Mucosa of rectum (tissue), 2 donors: ENCODE data around the gene TTLL10.
"Not testable (repeated sequence)": the region's sequence is repeated elsewhere in the genome, so short reads cannot be mapped to it uniquely, and the experiment has no call there.

Source experiments
- H3K27ac ChIP-seq, 2 donors: one replicate each; pipeline ENCODE4 v1.7.0; 2013; ENCODE audit warnings: inconsistent platforms in 2 of 2, low read depth in 2 of 2, low read length in 2 of 2
- H3K27me3 ChIP-seq, 2 donors: one replicate each; pipeline ENCODE4 v1.7.0; 2013; ENCODE audit warnings: low read length in 2 of 2; ENCODE audit not compliant: control insufficient read depth in 2 of 2, insufficient read depth in 2 of 2
- H3K36me3 ChIP-seq, 2 donors: one replicate each; pipeline ENCODE4 v1.7.0; 2013; ENCODE audit warnings: low read length in 2 of 2; ENCODE audit not compliant: control insufficient read depth in 2 of 2, insufficient read depth in 2 of 2
- H3K4me1 ChIP-seq, 2 donors: one replicate each; pipeline ENCODE4 v1.7.0; 2013; ENCODE audit warnings: low read length in 2 of 2, mild to moderate bottlenecking in 1 of 2; ENCODE audit not compliant: control insufficient read depth in 2 of 2, insufficient read depth in 2 of 2
- H3K4me3 ChIP-seq, 2 donors: one replicate each; pipeline ENCODE4 v1.7.0; 2013; ENCODE audit warnings: low read length in 2 of 2
- H3K9ac ChIP-seq, 2 donors: one replicate each; pipeline ENCODE4 v1.7.0; 2013; ENCODE audit warnings: low read length in 2 of 2, low read depth in 1 of 2, mild to moderate bottlenecking in 1 of 2
- H3K9me3 ChIP-seq, 2 donors: one replicate each; pipeline ENCODE4 v1.7.0; 2013; ENCODE audit warnings: low read length in 2 of 2; ENCODE audit not compliant: control insufficient read depth in 2 of 2
- donor health status: healthy.
- donor health status: Normal muscosa, but diverticular disease.

The TTLL10 gene

DNA sequence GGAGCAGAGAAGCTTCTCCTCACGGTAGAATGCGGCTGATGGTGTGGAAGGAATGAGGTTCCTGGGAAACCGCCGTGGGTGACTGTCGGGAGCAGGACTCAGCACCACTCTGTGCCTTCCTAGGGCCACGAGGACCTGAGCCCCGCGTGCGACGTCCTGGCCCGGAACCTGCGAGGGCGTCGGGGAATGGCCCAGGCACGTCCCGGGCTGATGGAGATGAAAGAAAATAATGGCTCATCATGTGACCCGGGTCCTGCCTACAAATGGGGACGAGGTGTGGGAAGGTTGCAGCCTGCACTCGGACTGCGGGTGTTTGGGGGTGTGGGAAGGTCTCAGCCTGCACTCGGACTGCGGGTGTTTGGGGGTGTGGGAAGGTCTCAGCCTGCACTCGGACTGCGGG, 25.1 kb upstream of the TTLL10 start:
- Histone ChIP-seq H3K4me1 (peaks cover 31 to 35% of the 10 kb centered on the region in 2 donors), H3K4me3 (no peak overlapping the region), H3K27me3 (no peaks in the 10 kb centered on the region), H3K36me3 (no peaks in the 10 kb centered on the region), H3K9me3 (no peaks in the 10 kb centered on the region), H3K27ac (no peak overlapping the region), H3K9ac (no peak overlapping the region)

DNA sequence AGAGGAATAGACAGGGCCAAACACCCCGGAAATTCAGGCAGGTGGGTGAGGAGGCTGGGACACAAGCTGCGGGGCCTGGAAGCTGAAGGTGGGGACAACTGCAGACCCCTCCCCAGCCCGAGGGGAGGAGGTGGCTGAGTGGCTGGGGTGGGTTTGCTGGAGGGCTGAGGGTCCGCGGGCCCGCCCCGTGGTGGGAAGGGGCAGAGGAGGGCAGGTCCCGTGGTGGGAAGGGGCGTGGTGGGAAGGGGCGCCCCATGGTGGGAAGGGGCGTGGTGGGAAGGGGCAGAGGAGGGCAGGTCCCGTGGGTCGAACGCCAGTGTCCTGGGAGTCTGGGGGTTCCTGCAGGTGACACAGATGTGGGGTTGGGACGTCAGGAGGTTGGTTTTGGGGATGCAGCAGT, 24.3 kb upstream of the TTLL10 start:
- H3K9ac ChIP-seq: peak overlapping the region; percentile 41 to 78
- no peaks in the 10 kb centered on the region for H3K27me3 ChIP-seq
- peak overlapping the region; percentile 75 to 85 for H3K27ac ChIP-seq
- no peak overlapping the region for H3K4me3 ChIP-seq
- H3K9me3 ChIP-seq: no peaks in the 10 kb centered on the region
- H3K36me3 ChIP-seq: no peaks in the 10 kb centered on the region
- peaks cover 23 to 27% of the 10 kb centered on the region in 2 donors for H3K4me1 ChIP-seq

DNA sequence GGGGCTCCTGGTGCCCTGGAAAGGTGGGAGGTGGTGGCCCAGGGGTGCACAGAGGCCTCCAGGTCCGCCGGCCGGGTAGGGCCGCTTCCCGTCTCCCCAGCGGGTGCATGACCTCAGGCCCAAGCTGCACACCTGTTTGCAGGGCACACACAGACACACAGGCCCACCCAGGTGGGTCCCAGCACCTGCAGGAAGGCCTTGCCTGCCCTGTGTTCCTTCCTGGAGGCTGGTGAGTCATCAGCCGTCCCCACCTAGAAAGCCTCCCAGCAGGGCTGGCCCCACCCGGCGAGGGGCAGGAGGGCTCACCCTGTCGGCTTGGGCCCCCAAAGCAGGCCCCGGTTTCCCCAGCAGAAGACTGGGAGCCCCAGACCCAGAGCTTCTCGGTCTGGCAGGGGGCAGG, 23.6 kb upstream of the TTLL10 start:
- peaks cover 17 to 20% of the 10 kb centered on the region in 2 donors for H3K4me1 ChIP-seq
- H3K36me3 ChIP-seq: no peaks in the 10 kb centered on the region
- H3K4me3 ChIP-seq: no peak overlapping the region
- no peaks in the 10 kb centered on the region for H3K27me3 ChIP-seq
- H3K27ac ChIP-seq: peak overlapping the region; percentile 75 to 85
- peak overlapping the region; percentile 41 to 78 for H3K9ac ChIP-seq
- H3K9me3 ChIP-seq: no peaks in the 10 kb centered on the region

DNA sequence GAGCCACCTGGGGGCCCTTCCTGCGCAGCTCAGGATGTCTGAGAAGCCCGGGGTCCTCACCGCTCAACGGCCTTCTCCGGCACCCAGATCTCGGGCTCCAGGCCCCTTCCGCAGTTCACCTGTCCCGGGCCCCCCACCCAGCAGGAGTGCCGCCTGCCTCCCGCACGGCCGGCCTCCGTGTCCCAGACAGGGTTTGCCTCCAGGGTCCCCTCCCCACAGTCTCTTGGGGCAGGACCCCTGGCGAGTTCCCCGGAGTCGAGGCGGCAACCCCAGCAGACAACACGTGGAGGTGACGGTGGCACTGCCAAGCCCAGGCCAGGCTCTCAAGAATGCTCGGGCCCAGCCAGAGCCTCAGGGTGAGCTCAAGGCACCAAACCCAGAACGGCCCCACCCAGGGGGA, 22.4 kb upstream of the TTLL10 start:
- Histone ChIP-seq H3K9ac (no peak overlapping the region), H3K4me3 (no peak overlapping the region), H3K9me3 (no peaks in the 10 kb centered on the region), H3K36me3 (no peaks in the 10 kb centered on the region), H3K4me1 (peaks cover 11 to 13% of the 10 kb centered on the region in 2 donors), H3K27ac (no peak overlapping the region), H3K27me3 (no peaks in the 10 kb centered on the region)

DNA sequence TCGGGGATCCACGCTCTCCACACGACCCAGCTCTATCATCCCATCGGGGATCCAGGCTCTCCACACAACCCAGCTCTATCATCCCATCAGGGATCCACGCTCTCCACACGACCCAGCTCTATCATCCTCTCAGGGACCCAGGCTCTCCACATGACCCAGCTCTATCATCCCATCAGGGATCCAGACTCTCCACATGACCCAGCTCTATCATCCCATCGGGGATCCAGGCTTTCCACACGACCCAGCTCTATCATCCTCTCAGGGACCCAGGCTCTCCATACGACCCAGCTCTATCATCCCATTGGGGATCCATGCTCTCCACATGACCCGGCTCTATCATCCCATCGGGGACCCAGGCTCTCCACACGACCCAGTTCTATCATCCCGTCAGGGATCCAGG, 21.2 kb upstream of the TTLL10 start:
- peaks cover 11 to 13% of the 10 kb centered on the region in 2 donors for H3K4me1 ChIP-seq
- H3K9me3 ChIP-seq, H3K4me3 ChIP-seq, H3K9ac ChIP-seq, H3K36me3 ChIP-seq, H3K27me3 ChIP-seq, H3K27ac ChIP-seq: not testable (repeated sequence)

DNA sequence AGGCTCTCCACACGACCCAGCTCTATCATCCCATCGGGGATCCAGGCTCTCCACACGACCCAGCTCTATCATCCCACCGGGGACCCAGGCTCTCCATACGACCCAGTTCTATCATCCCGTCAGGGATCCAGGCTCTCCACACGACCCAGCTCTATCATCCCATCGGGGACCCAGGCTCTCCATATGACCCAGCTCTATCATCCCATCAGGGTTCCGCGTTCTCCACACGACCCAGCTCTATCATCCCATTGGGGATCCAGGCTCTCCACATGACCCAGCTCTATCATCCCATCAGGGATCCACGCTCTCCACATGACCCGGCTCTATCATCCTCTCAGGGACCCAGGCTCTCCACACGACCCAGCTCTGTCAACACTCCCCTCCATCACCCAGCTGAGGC, 20.5 kb upstream of the TTLL10 start:
- H3K9ac ChIP-seq, H3K27ac ChIP-seq, H3K36me3 ChIP-seq, H3K9me3 ChIP-seq, H3K27me3 ChIP-seq, H3K4me3 ChIP-seq: not testable (repeated sequence)
- H3K4me1 ChIP-seq: peaks cover 14 to 16% of the 10 kb centered on the region in 2 donors

DNA sequence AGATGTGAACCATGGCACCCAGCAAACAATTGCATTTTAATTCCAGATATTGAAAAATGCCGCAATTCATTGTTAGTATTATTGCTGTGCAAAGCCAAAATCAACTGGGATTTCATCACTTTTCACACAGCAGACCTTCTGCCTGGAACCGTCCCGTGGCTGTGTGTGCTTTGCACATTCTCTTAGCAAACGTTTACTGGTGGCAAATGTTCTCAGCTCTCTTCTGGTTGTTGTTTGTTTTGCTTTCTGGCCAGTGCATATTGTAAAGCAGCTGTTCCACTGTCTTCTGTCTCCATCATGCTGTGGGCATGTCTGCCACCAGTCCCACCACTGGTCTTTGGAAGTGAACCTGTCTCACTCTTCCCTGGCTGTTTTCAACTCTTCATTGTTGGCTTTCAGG, 19.8 kb upstream of the TTLL10 start:
- H3K4me1 ChIP-seq: peaks cover 21 to 23% of the 10 kb centered on the region in 2 donors
- H3K4me3 ChIP-seq: no peak overlapping the region
- H3K9ac ChIP-seq: no peak overlapping the region
- H3K9me3 ChIP-seq: no peaks in the 10 kb centered on the region
- no peak overlapping the region for H3K27ac ChIP-seq
- H3K27me3 ChIP-seq: no peaks in the 10 kb centered on the region
- no peaks in the 10 kb centered on the region for H3K36me3 ChIP-seq

DNA sequence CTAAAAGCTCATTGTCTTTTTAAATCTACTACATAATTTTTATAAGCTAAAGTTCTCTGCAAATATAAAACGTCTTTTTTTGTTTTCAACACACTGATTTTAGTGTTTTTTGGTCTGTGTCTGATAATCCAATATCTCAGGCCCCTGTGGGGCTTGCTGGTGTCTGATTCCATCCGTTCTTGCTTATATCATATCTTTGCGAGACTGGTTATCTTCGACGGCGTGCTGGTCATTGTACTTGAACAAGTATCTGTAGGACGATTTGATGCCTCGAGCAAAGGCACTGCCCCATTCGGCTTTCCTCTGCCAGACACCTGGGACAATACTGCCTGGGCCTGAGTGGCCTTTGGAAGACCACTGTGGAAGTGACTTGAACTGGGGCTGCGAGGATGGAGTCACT, 18.4 kb upstream of the TTLL10 start:
- no peak overlapping the region for H3K27ac ChIP-seq
- H3K27me3 ChIP-seq: no peaks in the 10 kb centered on the region
- H3K9me3 ChIP-seq: no peaks in the 10 kb centered on the region
- no peaks in the 10 kb centered on the region for H3K36me3 ChIP-seq
- no peak overlapping the region for H3K4me3 ChIP-seq
- H3K9ac ChIP-seq: no peak overlapping the region
- peaks cover 22 to 25% of the 10 kb centered on the region in 2 donors for H3K4me1 ChIP-seq

DNA sequence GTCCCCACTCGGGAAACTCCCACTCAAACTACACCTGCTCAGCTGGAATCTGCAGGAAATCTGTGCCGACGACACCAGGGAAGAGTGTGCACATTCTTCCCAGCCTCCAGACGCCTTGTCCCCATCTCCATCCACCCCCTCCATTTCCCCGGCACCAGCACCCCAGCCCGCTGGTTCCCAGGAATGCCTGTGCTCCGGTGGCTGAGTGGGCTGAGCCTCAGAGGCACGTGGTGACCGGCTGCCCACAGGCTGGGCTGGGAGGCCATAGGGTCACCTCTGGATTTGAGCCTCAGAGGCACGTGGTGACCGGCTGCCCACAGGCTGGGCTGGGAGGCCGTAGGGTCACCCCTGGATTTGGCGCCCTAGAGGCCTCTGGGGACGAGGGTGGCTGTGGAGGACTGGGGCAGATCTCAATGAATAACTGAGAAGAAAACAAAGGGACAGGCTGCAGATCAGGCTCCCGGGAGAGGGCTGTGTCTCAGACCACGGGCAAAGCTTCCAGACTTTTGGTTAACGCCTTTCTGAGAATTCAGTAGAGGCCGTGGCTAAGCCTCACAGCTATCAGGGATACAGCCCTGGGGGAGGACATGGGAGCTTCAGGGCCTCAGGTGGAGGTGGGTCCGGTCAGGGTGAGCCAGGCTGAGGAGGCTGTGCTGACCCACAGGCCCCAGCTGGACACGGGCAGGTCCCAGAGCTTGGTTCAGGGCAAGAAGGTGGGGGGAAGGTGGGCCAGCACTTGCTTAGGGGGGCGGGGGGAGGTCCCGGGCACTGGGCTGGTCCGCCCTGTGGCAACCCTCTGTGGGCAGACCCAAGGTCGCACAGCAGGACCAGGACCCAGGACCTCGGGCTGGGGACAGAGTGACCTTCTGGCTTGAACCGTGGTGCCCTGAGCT, 17.3 kb upstream of the TTLL10 start:
- Histone ChIP-seq H3K36me3 (no peaks in the 10 kb centered on the region), H3K4me3 (no peak overlapping the region), H3K4me1 (peaks cover 31% of the 10 kb centered on the region in 2 donors), H3K27me3 (no peaks in the 10 kb centered on the region), H3K27ac (no peak overlapping the region), H3K9me3 (no peaks in the 10 kb centered on the region), H3K9ac (no peak overlapping the region)

DNA sequence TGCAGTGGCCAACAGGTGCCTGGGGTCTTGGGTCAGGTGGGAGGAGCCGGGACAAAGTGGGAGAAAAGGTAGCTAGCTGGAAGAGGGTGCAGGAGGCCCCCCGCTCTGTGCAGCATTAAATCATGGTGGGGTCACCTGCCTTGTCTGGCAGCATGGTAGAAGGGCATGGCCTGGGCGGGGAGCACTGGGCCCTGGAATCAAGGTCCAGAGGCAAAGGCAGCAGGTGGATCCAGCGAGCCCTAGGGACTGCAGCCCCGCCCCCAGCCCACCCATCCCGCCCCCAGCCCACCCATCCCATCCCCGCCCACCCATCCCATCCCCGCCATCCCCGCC, 16.7 kb upstream of the TTLL10 start:
- peaks cover 32 to 36% of the 10 kb centered on the region in 2 donors for H3K4me1 ChIP-seq

More for the DNA sequence above, 16.7 kb upstream of the TTLL10 start:
- H3K4me3 ChIP-seq: no peak overlapping the region
- H3K27ac ChIP-seq: no peak overlapping the region
- no peaks in the 10 kb centered on the region for H3K9me3 ChIP-seq
- no peak overlapping the region for H3K9ac ChIP-seq
- H3K36me3 ChIP-seq: no peaks in the 10 kb centered on the region
- H3K27me3 ChIP-seq: no peaks in the 10 kb centered on the region
